Measurements from ENCODE around the gene GDPGP1.
A peak's percentile ranks its signal among the peaks of the same experiment; 100 is the strongest.

Gene GDPGP1

GRCh38 chr15:90225047-90225446, 9.0 kb upstream of the GDPGP1 start:
- DNase-seq (ENCODE audit: low read depth in 1 of 2, low spot score in 1 of 2): no peak

DNA sequence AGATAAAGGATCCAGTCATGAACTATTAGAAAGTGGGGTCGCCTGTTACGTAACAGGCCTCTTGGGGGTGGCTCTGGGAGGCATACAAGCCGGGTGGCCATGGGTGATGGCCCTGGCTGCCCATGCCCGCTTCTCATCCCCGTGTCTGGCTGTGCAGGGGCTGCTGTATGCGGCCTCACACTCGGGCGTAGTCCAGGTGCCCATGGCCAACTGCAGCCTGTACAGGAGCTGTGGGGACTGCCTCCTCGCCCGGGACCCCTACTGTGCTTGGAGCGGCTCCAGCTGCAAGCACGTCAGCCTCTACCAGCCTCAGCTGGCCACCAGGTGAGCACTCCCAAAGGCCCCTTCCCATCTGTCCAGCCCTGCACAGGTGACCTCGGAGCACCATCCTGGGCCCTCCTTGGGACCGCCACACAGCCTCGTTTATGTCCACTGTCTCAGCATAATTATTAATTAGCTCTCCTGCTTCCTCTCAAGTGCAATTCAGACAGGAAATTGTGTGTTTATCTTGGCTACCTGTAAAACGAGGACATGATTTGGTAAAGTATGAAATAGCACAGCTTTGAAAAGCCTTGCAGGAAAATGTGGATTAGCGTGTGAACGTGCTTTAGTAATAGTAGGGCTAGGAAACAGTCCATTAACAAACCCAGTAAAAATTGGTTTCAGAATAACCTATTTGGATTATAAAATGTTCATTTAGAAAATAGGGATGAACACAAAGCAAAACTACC, 8.3 kb upstream of the GDPGP1 start:
- DNase-seq (ENCODE audit: low read depth in 1 of 2, low spot score in 1 of 2): no peak

DNA sequence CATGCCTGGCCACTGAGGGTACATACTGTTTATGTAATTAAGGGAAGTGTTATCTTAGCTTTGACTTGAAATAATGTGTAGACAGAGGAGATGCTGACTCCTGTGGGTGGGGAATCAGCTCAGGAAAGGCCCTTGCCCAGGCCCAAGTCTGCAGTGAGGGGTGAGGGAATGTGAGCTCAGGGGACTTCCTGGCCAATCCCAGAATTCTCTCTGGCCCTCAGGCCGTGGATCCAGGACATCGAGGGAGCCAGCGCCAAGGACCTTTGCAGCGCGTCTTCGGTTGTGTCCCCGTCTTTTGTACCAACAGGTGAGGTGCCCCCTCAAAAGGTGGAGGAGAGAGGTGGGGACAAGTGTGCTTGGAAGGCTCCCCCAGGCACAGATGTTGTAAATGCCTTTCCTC, 6.7 kb upstream of the GDPGP1 start:
- DNase-seq (ENCODE audit: low read depth in 1 of 2, low spot score in 1 of 2): no peak

DNA sequence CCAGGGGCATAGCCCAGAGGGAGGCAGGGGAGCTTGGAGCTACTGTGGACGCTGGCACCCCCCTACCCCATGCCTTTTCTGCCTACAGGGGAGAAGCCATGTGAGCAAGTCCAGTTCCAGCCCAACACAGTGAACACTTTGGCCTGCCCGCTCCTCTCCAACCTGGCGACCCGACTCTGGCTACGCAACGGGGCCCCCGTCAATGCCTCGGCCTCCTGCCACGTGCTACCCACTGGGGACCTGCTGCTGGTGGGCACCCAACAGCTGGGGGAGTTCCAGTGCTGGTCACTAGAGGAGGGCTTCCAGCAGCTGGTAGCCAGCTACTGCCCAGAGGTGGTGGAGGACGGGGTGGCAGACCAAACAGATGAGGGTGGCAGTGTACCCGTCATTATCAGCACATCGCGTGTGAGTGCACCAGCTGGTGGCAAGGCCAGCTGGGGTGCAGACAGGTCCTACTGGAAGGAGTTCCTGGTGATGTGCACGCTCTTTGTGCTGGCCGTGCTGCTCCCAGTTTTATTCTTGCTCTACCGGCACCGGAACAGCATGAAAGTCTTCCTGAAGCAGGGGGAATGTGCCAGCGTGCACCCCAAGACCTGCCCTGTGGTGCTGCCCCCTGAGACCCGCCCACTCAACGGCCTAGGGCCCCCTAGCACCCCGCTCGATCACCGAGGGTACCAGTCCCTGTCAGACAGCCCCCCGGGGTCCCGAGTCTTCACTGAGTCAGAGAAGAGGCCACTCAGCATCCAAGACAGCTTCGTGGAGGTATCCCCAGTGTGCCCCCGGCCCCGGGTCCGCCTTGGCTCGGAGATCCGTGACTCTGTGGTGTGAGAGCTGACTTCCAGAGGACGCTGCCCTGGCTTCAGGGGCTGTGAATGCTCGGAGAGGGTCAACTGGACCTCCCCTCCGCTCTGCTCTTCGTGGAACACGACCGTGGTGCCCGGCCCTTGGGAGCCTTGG, 5.9 kb upstream of the GDPGP1 start:
- DNase-seq (ENCODE audit: low read depth in 1 of 2, low spot score in 1 of 2): no peak

- DNase-seq (ENCODE audit: low read depth in 1 of 2, low spot score in 1 of 2): no peak
These were observed 5.0 kb upstream of the GDPGP1 start for GRCh38 chr15:90228960-90229359.

- DNase-seq (ENCODE audit: low read depth in 1 of 2, low spot score in 1 of 2): no peak
These were observed 3.9 kb upstream of the GDPGP1 start for GRCh38 chr15:90230071-90230494.

DNA sequence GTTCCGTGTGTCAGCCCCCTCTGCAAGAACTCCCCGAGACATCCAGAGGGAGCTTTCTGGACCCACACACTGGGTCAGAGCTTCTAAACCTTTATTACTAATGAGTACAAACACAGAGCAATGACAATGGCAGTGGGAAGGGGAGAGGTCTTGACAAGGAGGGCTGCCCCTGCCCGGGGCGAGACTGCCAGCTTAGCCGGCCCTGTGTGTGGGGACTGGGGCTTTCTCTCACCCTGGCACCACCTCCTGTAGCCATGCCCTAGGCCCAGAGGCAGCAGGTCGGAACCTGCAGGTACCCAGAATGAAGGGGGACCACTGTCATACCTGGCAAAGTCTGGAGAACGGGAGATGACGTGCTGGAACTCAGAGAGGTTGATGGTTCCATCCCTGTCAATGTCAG, 3.4 kb upstream of the GDPGP1 start:
- no peak for DNase-seq (ENCODE audit: low read depth in 1 of 2, low spot score in 1 of 2)

GRCh38 chr15:90231028-90232017, 2.7 kb upstream of the GDPGP1 start:
- DNase-seq (ENCODE audit: low read depth in 1 of 2, low spot score in 1 of 2): peak; percentile 35 to 58

- DNase-seq (ENCODE audit: low read depth in 1 of 2, low spot score in 1 of 2): no peak
These were observed 1.8 kb upstream of the GDPGP1 start for GRCh38 chr15:90232196-90232595.

- no peak for DNase-seq (ENCODE audit: low read depth in 1 of 2, low spot score in 1 of 2)
These were observed 1.0 kb upstream of the GDPGP1 start for GRCh38 chr15:90232941-90233386.

- DNase-seq (ENCODE audit: low read depth in 1 of 2, low spot score in 1 of 2): peak; percentile 90 to 95
These were observed 468 bp upstream of the GDPGP1 start, which contains the start of gene CIB1 for GRCh38 chr15:90233387-90234095. Gene CIB1, minus strand, starts transcription at chr15:90233941. Its CDS starts 56 bp downstream, at chr15:90233885.

- DNase-seq (ENCODE audit: low read depth in 1 of 2, low spot score in 1 of 2): no peak
These were observed 5.4 kb downstream of the GDPGP1 start for GRCh38 chr15:90239371-90239770.

GRCh38 chr15:90240856-90241255, 6.8 kb downstream of the GDPGP1 start:
- no peak for DNase-seq (ENCODE audit: low read depth in 1 of 2, low spot score in 1 of 2)

DNA sequence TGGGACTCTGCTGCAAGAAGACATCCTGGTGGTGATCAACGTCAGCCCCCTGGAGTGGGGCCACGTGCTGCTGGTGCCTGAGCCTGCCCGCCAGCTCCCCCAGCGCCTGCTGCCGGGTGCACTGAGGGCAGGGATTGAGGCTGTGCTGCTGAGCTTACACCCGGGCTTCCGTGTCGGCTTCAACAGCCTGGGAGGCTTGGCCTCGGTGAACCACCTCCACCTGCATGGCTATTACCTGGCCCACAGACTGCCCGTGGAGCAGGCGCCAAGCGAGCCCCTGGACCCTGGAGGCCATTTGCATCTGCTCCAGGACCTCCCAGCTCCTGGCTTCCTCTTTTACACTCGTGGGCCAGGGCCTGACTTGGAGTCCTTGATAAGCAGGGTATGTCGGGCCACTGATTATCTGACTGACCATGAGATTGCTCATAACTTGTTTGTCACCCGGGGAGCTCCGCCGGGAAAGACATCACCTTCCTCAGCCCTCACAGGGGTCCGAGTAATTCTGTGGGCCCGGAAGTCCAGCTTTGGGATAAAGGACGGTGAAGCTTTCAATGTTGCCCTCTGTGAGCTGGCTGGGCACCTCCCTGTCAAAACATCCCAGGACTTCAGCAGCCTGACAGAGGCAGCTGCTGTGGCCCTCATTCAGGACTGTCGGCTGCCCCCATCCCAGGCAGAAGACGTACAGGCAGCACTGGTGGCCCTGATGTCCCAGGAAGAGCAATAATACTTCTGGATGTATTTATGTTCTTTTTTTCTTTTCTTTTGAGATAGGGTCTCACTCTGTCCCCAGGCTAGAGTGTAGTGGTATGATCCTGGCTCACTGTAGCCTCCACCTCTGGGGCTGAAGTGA, 7.6 kb downstream of the GDPGP1 start:
- DNase-seq (ENCODE audit: low read depth in 1 of 2, low spot score in 1 of 2): no peak

DNA sequence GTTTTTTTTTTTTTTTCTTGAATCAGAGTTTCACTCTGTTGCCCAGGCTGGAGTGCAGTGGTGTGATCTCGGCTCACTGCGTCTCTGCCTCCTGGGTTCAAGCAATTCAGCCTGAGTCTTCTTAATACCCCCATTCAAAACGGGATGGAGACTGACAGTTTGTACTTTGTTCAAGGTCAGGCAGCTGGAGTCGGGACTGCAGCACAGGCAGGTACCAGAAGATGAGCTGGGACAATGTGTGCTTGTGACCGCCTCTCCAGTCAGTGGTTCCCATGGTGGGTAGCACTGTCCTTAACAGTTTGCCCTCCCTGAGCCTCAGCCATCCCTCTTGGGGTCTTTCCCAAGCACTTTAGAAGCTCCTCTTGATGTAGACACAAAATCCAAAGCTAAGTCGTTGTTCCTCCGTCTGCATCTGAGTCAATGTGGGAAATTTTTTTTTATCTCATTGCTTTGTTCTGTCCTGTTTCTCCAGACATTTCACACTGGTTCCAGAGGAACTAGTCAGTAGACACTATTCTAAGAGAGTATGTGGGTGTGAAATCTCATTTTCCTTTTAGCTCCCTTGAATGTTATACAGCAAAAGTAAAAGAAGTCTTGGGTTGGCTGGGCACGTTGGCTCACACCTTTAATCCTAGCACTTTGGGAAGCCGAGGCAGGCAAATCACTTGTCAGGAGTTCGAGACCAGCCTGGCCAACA, 10.1 kb downstream of the GDPGP1 start:
- DNase-seq (ENCODE audit: low read depth in 1 of 2, low spot score in 1 of 2): no peak

- DNase-seq (ENCODE audit: low read depth in 1 of 2, low spot score in 1 of 2): no peak
These were observed 14.8 kb downstream of the GDPGP1 start for GRCh38 chr15:90248789-90249202.

DNA sequence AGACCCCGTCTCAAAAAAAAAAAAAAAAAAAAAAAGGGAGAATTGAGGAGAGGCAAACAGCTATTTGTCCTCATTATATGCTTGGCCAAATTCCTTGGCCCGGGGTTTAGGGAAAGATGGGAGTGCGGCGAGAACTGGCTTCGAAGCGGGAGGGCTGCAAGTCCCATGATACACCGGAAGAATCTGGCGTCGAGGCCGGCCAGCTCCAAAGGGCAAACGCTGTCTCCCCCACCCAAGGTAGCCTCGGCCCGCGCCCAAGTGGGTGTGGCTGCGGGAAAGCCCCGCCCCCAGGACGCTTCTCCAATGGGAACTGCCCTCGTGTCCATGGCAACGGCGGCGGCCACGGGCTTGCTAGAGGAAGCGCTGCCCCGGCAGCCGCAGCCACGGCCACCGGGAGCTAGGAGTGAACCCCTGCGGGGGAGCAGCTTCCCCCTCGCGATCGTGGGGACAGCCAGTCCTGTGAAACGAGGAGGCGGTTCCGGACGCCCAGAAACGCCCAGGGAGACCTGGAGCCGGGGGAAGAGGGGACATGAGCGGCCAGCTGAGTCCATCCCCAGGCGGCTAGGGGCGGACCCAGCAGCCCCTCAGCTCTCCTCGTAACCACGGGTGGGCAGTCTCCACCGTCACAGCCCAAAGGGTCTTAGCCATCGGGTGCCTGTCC, 15.3 kb downstream of the GDPGP1 start, which contains the start of gene TTLL13:
TTLL13 (plus strand) TSS at position 354 of the 661 bp plus-strand sequence. CDS start 1,075 bp downstream, outside the sequence.
- DNase-seq (ENCODE audit: low read depth in 1 of 2, low spot score in 1 of 2): peak; percentile 46 to 73

DNA sequence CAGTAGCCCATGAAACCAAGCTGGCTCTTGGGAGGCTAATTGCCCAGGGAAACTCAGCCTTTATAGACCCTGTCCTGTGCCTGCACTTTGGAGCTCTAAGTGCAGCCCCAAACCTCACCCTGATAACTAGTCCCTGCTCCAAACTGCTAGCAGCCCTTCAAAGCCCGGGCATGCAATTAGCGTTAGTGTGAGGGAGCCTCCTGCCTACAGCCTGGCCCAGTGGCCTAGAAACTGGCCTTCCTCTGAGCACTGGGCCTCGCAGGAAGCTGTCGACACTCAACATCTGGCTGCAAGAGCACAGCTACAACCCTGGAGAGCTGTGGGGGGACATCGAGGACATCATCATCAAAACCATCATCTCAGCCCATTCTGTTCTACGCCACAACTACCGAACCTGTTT, 23.8 kb downstream of the GDPGP1 start:
- DNase-seq (ENCODE audit: low read depth in 1 of 2, low spot score in 1 of 2): no peak
